EL (cell line): ENCODE measurements around the gene CRIM1.

Source experiments
- DNase-seq: peaks from one replicate; pipeline ENCODE4 v3.0.0-alpha.2; 2016

The CRIM1 gene

DNA sequence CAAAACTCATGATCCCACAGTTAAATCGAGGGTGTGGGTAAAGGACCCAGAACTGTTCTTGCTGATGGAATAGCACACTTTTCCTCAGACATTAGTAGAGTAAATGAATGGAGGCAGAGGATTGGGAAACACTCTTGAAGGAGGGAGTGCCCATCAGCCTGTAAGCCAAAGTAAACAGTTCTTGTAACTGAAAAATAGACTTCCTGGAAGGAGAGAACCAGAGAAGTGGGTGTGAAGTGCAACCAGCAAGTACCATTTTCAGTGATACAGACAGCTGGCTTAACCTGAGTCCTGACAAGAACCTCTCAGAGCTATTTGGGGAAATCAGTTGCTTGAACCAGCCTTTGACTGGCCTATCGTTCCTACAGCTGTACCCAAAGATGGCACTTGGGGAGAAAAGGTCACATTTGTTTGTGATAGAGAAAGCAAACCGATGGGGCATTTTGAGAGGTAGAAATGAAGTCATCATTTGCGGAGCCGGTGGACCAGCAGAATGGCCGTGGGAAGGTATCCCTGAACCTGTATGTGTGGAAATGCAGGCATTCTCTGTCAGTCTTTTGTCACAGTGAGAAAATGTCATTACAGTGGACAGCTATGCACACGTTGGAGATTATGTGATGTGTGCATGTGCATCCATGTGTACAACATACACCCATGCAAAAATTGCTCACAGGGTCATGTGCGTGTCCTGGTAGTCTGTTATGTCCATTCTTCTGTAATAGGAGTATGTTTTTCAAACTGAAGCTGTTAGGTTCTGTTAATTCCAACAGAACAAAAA lies 17.8 kb downstream of the CRIM1 start:
- peak; percentile 67 for DNase-seq

DNA sequence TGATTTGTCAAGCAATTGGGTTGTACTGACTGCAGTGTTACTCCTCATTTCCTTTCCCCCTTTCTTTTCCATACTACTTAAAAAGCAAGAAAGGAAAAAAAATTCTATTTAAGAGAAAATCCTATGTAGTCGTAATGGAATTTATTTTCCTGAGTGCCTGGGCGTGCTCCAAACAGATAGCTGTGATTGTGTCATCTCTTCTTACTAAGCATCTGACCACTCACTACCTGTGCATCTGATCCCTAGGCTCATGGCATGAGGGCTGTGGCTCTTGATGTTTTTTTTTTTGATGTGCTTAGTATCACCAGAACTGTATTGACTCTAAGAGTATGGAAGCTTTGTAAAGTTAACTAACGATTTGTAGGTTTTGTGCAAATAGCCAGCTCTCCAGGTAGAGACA lies 19.0 kb downstream of the CRIM1 start:
- DNase-seq = peak; percentile 69

DNA sequence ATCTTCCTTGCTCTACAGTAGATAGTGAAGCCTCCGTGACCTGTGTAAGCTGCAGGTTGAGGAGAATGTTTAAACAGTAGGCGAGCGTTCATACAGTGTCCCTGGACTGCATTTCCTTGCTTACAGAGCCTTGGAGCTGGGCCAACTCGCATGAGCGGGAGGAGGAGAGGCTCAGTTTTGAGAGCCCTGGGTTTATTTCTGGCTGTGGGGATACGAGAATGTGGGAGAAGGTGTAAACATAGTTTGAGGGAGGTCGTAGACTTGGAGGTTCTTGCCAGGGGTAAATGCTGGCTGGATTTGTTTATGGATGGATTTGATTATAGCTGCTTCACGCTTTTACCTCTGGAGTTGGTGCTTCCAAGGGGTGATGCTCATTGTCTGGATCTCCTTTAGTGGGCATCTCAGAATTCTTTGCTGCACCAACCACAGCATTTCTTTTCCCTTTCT lies 20.8 kb downstream of the CRIM1 start:
- peak; percentile 64 for DNase-seq

DNA sequence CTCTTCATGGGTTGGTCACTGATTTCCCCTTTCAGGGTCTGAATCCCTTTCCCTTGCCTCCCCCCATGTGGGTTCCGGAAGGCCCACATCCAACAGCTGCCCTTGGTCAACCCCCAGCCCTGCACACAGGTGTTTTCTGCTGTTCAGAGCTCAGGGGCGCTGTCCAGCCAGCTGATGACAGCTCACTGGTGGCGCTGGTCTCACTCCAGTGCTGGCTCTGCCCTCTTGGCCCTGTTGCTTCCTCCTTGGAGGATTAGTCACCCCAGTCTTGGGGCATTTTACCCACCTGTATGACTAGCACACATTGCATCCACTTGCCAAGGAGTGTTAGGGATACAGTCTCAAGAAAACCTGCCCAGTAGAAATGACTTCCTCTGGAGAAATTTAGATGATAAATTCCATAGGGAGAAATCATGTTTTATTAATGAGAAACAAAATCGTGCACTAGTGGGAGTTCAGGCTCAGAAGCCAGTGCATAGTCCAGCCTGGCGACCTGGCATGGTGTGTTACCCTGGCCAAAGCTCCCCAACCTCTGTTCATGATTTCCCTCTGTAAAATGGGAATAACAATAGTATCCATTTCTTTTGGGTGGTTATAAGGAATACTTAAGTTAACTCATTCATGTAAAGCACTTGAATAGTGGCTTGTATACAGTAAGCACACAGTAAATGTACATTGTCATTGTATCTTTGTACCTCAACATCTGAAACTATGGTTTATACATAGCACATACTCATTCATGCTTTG lies 21.6 kb downstream of the CRIM1 start:
- DNase-seq = peak; percentile 56

DNA sequence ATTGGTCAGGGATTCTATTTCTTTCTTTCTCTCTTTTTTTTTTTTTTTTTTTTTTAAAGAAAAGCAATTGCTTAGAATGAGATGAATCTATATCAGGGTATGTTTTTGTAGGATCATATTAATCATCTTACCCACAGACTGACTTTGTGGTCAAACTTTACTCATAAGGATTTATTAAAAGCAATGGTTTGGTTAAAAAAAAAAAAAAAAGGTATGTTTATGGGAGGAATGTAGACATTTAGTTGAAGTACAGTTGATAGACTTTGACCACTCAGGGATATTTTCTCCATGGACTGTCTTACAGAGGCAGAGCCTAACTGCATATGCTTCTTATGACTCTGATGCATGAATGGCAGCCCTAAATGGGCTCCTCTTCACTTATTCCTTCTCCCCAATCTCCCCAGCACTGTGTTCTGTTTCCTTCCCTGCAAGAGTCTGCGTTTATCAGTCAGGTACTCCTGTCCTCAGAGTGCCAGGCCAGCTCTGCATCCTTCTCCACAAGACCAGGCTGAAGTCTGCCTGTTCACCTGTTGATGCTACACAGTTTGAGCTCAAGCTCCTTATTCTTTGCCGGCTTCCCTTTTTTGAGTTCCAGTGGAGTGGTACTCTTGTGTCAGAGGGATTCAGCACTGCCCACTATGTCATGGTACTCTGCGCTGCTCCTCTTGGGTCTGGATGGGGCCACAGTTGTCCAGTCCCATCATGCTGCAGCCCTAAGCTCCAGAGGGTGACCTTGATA lies 24.3 kb downstream of the CRIM1 start:
- DNase-seq = peak; percentile 69

DNA sequence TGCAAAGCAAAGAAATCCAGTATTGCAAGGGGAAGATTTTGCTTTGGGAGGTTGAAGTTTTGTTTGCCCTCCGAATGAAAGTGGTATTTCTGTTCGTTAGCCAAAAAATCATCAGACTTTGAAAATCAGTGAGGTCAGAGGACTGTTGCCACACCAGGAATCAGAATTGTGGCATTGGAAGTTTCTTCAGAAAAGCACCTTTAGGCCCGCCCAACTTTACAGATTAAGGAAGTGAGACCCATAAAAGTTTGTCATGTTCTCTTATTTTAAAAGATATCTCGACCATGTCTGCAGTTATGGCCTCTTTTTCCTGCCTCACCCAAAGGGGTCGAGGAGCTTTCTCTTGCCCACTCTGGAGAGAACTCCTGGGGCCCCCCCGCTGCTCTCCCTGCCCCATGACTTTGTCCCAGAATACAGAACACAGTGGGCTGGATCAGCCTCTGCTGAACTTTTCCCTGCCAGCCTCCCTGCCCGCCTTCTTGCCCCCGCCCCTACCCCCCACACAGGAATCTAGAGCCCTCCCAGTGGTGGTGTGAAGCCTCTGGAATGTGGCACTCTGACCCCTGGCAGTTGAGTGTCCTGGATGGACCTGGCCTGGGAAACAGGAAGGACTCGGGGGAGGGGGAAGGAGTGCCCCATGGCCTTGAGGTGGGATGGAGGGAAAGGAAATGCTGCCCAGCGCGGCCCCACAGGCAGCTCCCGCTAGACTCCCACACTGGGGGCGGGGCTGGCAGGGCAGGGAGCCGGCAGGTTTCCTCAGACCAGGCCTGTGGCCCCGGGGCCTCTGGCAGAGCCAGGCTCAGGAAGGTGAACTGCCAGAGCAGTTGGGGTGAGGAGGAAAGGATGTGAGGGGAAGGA lies 25.3 kb downstream of the CRIM1 start:
- DNase-seq = peak; percentile 98

DNA sequence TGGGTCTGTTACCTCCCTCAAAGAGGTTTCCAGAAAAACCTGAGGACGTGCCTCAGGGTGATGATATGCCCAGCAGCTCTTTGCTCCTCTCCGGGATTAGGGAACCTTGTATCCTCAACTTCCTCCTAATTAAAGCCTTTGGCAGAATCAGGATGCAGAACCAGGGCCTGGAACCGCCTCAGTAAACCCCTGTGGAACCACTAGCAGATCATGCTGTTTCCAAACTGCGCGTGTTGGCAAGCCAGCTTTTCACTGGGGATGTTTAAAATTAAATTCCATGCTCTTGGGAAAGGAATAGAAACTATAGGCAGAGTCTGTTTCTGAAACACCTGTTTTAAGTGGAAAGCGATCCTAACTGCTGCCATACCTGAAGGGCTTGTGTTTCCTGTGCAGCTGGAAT lies 26.4 kb downstream of the CRIM1 start:
- DNase-seq = no peak

DNA sequence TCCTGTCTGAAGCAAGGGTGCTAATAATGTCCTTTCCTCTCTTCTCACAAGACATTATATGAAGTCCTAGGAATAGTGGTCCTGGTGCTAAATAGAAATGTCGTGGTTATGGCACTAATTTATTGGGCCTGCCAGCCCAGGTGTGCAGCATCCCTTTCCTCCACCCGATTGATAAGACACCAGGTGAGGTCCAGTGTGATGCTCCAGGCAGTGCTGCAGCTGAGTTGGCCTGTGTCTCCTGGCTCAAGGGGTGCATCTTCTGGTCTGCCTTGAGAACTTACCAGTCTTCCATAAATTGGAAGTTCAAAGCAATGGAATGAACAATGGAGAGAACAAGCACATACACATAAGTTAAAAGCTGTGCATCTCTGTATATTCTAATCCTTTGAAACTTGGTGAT lies 26.9 kb downstream of the CRIM1 start:
- DNase-seq = no peak

DNA sequence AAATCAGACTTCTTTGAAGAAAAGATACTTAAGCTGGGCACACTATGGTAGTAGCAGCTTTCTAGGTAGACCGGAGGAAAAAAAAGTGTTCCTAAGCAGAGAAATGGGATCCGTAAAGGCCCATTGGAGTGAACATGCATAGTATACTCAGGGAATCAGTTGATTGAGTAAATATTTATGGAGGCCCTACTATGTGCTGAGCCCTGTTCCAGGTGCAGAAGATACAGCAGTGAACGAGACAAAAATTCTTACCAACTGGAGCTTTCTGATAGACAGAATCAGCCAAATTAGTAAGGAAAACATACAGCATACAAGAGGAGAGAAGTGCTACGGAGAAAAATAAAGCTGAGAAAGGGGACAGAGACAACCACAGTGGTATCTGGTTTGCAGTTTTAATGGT lies 28.1 kb downstream of the CRIM1 start:
- no peak for DNase-seq

DNA sequence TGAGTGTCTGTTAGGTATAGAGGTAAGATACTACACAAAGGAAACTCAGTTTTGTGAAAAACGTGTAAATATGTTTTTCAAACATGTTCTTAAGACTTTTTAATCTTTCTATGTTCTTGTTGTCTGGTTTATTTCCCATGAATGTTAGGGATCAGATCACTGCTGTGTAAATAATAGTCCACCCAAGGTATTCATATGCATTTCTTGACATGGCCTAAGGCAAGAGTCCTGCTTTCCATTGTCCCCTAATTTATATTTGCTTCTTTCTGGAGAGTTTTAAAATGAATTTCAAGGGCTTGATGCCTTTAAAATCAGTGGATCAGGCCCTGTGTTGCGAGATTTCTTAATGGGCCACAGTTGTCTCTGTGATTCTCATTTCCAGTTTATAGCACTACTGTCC lies 28.9 kb downstream of the CRIM1 start:
- no peak for DNase-seq

DNA sequence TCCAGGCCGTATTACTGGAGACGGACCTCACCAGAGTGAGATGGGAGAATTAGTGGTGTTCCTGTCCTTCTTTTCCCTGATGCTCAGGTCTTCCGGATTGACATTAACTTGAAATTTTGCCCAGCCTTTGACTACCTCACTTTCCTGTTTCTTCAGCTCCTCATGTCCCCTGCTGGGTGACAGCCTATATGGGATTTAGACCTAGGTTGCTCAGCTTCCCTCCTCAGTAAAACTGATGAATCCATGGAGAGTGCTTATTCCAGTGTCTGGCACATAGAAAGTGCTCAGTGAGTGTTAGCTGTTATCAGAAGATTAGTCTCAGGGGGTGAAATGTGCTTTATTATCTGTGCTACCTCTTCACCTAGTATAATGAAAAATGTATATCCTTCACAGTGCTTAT lies 30.0 kb downstream of the CRIM1 start:
- DNase-seq = no peak

DNA sequence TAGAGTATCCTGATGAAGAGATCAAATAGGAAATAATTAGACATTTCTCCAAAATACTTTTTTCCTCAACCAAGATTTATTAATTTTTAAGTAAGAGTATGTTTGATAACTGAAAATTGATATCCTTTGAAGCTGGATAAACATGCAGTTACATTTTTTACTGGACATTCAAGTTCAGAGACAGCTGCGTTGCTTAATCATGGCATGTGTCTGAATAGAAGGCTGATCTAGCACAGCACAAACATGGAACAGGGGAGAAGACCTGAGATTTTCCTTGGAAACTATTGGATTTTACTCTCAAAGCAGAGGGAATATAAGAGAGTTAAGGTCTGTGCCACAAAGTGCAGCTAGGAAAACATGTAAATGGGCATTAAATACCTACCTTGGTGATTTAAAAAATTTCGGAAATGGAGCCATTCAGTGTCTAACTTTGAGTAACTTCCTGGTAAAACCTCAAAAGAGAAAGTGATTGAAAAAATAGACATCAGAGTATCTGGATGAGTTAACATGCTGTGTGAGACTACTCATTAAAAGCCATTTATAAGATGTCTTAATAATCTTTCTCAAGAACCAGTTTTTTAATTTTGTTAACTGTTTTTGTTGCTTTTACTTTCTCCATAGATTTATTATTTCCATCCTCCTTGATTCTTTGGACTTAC lies 31.8 kb downstream of the CRIM1 start:
- DNase-seq = no peak

DNA sequence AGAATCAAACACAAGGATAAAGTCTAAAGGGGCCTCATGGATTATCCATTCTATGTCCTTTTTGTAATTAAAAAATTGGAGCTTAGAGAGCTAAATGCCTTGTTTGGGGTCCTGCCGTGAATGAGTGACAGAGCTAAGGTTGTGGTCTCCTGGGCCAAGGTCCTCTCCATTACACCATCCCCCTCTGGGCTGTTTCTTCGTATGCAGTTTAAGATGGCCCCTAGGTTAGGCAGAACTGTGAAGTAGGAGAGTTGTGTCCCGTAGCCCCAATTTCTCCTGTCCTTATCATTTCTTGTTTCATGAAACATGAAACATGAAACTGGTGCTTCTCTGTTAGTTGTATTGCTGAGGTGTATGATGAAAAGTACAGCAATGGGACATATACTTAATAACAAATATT lies 32.9 kb downstream of the CRIM1 start:
- DNase-seq = no peak

DNA sequence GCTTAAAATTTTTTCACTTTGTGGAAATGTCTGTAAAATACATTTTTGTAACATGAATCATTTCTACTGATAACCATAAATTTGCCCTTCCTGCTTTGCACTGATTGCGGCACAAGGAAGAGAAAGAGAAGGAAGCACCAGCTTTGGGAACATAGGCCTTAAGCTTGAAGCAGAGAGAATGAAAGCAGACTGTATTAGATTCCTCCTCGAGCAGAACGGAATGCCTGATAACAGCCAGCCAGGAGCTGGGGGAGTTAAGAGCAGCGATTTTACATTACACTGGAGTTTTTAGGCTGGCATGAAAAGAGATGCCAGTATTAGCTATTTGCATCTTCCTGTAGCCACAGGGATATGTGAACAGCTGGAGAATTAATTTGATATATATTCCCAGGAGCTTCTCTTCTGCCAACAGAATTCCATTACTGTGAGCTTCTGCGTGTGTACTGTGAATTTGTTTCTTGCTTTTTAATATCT lies 33.5 kb downstream of the CRIM1 start:
- peak; percentile 75 for DNase-seq

DNA sequence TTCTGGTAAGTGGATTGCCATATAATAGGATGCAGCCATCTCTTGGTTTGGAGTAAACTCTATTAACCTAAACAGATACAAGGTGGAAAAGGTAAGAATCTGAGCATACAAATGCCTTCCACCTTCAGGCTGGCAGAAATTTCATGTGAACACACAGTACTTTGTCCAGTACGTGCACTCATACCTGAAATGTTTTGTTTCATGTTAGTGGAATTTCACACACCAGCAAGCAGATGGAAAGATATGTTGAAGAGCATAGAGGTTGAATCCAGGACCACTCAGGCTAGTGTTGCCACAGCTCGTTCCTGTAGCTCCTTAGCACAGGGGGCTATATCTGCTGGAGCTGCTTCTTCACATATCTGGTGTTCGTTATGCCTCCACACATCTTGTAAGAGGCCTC lies 34.0 kb downstream of the CRIM1 start:
- DNase-seq = no peak

DNA sequence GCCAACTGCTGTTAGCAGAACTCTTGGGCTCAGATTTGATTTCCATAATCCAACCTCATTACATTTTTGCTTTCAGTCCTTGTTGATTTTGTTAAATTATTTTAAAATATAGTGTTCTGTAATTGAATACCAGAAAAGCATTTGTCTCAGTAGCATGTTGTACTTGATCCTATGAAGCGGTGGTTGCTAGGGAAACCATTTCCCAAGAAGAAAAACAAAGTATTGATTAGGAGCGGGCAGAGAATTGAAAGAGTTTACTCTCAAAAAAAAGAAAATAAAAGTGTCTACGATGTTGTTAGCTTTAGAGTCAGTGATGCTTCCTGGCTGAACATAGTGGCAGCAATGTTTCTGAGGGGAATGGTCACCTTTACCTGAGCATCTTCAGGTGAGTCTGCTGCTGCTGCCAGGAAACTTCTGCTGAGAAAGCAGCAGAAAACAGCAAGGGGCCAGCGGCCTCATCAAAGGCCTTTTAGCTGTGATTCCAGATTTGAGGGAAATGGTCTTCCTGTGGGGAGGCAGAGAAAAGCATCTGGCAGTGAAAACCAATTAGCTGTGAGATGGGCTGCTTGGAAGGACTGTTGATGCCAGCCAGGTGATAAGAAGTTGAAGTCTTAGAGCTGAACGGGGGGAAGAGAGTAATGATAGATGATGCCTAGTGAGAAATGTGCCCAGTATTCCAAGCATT lies 37.1 kb downstream of the CRIM1 start:
- no peak for DNase-seq

DNA sequence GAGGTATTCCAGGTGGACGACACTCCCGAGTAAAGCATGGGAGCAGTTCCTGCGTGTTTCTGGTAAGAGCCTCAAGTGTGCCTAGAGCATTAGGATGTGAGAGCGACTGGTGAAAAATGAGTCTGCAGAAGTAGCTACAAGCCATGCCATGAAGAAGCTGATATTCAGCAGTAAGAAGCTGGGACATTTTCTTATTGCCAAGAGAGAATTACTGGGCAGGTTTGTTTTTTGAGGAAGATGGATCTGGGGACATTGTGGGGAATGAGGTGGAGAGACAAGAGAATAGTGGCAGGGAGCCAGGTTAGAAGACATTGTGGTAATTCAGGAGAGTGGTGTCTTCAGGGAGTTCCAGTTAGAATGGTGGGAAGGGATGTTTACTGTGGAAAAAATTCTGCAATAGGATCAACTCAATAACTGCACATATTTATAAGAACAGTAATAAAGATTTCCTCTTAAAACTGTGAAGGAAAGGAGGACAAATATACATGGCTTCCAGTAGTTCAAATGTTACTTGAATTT lies 38.2 kb downstream of the CRIM1 start:
- DNase-seq = no peak

DNA sequence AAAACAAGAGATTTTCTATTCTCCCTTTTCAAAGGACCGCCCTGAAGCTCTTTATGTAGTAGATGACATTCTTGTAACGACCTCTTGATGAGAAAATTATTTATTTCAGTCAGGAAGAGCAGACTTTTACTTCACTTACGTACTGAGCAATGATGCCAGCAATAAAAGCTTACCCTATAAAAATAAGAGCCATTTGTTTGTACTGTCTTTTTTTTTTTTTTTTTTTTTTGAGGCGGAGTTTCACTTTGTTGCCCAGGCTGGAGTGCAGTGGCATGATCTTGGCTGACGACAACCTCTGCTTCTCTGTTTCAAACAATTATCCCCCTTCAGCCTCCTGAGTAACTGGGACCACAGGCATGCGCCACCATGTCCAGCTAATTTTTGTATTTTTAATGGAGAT lies 39.2 kb downstream of the CRIM1 start:
- no peak for DNase-seq

DNA sequence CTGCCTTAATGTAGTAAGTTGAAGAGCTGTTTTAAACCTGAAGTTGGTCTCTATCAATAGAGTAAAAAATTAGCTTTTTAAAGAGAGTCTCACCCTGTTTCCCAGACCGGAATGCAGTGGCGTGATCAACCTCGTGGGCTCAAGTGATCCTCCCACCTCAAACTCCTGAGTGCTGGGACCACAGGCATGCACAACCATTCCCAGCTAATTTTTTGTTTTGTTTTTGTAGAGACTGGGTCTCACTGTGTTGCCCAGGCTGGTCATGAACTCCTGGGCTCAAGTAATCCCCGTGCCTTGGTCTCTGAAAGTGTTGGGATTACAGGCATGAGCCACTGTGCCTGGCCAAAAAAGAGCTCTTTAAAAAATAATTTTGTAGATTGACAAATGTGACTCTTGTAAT lies 40.3 kb downstream of the CRIM1 start:
- DNase-seq = no peak

DNA sequence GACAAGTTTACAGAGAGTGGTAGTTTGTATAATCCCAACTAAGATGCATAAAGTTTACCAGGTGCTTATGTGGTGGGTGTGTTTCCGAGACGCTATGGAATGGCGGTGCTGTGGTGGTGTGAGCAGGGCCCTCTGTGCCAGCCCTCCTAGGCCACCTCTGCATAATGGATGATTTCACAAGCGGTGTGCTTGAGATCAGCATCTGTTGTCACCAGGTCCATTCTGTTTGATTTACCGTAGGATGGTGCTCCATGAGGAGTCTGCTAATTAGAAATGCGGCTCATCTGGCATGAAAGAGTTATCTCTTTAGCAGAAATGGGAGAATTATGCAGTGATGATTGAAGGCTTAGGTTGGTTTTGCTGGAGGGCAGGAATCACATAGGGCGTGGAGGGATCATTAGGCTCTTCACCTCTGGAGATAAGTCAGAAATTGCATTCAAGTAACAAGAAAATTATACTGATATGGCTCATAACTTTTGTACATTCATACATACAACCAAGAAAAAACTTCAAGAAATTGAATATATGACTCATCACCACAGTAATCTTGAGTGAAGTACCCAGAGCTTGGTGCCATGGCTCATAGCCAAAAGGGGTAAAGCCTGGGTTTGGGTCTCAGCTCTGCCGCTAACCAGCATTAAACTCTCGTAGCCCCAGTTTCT lies 41.4 kb downstream of the CRIM1 start:
- DNase-seq = no peak
